SHP77 (cell line): ENCODE data around the gene DVL1.
A peak's percentile ranks its signal among the peaks of the same experiment; 100 is the strongest.

Experiments
- DNase-seq, 2 experiments: peaks; one replicate each; lab custom pipeline; 2025; lab: John Stamatoyannopoulos, UW

Gene DVL1

GRCh38 chr1:1356796-1357401 is 7.7 kb upstream of the DVL1 start:
- DNase-seq = no peak

DNA sequence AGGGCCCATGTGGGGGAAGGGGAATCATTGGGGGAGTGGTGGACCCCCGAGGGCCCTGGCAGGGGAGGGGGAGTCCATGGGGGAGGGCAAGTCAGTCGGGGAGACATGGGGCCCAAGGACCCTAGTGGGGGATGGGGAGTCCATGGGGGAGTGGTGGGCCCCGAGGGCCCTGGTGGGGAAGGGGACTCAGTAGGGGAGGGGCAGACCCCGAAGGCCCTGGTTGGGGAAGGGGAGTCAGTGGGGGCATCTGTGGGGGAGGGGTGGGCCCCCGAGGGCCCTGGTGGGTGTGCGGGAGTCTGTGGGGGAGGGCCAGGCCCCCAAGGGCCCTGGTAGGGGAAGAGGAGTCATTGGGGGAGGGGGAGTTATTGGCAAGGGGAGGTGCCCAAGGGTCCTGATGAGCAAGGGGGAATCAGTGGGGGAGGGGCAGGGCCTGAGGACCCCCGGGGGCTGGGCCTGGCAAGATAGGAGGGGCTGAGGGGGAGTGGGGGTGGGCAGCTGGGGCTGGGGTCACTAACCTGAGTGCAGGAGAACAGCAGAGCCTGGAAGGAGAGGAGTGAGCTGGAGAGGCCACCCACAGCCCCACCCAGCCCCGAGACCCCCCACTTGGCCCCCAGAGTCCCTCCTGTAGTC is 7.1 kb upstream of the DVL1 start:
- DNase-seq = no peak

DNA sequence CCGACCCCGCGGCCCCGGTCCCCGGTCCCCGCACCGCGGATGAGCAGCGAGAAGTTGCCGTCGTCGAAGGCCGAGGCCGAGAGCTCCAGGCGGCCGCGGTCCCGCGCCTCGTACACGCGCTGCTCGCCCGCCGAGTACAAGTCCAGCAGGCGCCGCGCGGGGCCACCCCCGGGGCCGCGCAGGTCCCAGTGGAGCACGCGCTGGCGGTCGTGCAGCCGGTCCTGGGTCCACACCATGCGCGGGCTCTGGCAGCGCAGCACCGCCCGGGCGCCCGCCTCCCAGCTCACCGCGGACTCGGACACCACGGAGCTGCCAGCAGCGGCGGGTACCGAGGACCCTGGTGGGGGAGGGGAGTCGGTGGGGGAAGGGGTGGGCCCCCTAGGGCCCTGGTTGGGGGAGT is 6.2 kb upstream of the DVL1 start:
- DNase-seq = no peak

DNA sequence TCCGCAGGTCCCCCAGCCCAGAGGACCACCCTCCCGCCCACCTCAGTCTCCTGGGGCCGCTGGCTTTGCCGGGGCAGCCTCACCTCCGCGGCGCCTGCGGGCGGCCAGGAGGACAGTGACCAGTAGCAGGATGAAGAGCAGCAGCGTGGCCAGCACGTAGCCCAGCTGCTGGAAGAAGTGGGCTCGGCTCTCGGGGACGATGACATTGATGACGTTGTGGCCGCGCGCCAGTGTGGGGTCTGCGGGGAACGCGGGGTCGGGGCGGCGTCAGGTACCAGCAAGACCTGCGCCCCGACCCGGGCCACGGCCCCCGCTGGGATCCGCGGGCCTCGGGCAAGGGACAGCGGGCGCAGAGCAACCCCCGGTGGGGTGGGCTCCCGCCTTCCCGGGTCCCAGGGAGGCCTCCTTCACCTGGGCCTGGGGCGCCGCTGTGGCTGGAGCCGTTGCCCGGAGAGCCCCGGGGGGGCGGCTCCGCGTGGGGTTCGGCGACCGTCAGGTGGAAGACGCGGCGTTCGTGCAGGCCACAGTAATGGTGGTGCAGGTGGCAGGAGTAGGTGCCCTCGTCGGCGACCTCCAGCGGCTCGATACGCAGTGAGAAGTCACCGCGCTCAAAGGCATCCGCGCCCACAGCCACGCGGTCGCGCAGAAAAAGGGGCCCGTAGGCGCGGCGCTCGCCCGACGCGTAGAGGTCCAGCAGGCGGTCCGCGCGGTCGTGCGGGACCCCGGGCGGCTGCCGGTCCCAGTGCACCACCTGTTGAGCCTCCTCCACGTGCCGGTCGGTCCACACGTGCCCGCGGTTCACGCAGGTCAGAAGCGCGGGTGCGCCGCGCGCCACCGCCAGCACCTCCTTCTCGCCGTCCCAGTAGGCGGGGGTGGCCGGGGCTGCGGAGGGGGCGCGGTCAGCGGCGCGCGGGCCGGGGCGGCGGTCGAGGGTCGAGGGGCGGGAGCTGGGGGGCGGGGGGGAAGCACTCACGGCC is 5.3 kb upstream of the DVL1 start:
- DNase-seq = no peak

DNA sequence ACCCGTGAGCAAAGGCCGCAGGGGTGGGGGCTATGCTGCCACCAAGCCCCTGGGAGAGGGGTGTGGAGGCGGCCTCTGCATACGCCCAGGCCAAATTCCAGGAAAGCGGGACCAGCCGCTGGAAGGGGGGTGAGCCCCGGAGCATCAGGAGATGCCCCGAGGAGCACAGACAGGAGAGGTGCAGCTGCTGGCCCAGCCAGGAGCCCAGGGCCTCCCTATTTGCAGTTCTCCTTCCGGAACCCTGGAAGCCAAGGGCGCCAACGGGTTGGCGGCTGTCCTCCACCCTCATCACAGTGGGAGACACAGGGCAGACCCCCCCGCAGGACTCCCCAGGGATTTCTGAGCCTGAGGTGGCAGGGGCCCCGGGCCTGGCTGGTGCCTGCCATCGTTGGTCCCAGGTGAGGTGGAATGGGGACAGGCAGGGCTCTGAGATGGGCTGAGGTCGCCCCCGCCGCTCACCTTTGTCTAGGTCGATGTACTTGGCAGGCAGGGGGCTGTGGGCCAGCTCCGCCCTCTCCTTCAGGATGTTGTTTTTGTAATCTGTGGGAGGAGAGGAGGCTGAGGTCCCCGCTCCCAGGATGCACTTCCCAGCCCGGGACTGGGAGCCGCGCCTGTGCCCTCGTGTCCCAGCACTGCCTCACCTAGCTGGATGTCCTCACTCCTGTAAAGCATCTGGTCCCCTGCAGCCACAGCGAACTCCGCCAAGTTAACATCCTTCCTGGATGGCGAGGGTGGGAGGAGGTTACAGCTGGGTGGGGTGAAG is 4.4 kb upstream of the DVL1 start:
- no peak for DNase-seq

- no peak for DNase-seq
Measured at GRCh38 chr1:1352786-1353388, 3.7 kb upstream of the DVL1 start.

DNA sequence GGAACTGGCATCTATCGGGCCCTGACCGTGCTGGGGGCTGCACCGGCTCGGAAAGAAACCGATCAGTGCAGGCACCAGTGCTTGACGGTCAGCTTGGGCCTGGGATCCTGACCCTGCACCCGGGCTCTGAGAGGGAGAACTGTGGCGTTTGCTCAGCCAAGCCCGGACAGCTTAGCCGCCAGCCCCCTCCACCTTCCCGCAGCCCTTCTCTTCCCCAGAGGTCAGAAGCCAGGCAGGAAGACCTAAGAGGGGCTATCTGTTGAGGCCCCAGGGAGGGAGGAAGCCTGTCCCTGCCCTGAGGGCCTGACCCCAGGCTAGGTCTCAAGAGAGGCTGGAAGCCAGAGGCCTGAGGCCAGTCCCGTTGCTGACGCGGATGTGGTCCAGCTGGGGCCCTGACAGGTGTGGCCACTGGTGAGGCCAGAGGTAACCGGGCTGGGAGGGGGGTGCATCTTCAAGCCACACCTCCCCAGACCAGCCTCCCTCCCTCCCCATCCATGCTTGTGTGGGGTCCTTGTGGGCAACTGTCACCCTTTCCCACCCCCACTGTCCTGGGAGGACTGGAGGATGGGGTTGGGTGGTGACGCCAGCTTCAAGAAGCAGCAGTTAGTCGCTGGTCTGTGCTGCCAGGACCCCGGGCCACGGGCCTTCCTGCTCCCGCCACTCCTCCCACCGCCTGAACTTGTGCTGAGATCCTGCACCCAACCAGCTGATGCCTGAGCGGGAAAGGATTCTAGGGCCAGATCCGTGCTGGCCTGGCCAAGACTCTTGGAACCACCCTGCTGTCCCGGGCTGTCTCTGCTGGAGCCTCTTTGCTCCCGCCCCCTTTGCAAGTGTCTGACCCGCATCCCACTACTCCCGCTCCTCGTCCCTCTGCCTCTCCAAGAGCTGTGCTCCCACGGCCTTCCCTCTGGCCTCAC is 2.6 kb upstream of the DVL1 start:
- DNase-seq = no peak

- no peak for DNase-seq
Measured at GRCh38 chr1:1348420-1349255, 580 bp downstream of the DVL1 start.

- DNase-seq = no peak
Measured at GRCh38 chr1:1347663-1348419, 1.4 kb downstream of the DVL1 start.

GRCh38 chr1:1347026-1347595 is 2.1 kb downstream of the DVL1 start:
- no peak for DNase-seq

- DNase-seq = no peak
Measured at GRCh38 chr1:1346501-1346890, 2.7 kb downstream of the DVL1 start.

DNA sequence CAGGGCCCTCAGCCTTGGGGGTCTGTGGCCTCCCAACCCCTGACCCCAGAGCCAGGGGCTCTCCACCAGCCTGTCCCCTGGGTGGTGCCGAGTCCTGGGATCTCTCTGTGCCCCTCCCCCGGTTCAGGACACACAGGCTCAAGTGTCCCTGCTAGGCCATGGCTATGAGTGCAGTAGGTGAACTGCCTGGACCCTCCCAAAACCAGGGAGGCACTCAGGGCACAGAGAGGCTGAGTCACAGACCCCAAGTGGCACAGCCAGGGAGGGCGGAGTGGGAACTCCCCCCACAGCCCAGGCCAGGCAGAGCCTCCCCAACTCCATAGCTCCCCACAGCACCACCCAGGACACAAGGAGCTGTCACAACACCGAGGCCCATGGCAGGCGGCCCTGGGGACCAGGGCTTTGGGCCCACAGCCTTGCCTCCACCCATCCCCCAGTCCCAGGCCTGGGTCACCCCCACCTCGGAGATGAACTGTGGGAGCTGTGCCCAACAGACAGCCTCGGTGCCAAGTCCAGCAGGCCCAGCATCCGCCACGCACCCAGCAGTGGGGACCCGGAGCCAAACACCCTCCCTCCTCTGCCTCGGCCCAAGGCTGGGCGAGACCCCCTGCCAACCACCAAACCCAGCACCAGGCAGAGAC is 3.2 kb downstream of the DVL1 start:
- DNase-seq = no peak

GRCh38 chr1:1345384-1345783 is 3.8 kb downstream of the DVL1 start:
- DNase-seq = no peak

DNA sequence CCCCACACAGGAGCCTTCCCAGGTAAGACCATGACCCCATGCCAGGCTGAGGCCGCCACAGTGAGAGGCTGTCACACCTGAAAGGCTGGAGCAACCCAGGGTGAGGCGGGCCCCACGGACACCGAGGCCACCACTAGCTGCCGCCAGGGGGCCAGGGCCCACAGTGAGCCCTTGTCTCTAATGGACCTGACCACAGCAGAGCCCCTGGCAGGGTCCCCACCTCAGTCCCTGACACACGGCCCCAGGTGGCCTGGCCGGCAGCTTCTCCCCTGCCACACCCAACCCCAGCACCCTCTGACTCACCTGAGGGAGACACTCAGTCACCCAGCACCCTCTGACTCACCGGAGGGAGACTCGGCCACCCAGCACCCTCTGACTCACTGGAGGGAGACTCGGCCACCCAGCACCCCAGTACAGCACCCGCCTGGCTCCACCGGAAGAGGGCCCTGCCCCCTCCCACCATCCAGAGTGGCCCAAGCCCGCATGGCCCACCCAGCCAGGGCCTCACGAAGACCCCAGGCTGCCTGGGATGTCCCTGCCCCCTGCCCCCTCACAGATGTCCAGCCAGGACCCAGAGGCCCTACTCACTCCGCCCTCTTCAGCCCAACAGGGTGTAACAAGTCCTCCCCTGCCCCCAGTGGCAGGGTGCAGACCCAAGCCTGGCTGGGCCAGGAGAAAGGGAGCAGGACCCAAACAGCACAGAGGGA is 4.4 kb downstream of the DVL1 start:
- DNase-seq = peak; percentile 26 to 30

GRCh38 chr1:1343811-1344421 is 5.3 kb downstream of the DVL1 start:
- no peak for DNase-seq

DNA sequence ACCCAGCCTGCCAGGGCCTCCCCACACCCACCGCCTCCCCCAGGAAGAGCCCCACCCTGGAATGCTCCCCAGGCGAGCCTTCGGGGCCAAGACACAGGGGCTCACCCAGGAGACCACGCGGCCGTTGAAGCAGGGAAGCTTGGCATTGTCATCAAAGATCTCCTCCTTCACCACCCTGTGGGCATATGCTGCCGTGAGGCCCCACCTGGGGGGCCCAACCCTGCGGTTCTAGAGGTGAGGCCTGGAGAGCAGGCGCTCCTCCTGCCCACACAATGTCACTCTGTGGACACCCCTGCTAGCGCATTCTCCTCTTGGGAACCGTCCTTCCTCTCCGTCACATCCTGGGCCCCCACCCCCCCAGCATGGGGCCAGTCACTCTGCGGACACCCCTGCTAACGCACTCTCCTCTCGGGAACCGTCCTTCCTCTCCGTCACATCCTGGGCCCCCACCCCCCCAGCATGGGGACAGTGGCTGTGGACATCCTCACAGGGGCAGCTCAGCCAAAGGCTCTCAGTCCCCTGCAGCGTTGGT is 6.6 kb downstream of the DVL1 start:
- no peak for DNase-seq

- DNase-seq = no peak
Measured at GRCh38 chr1:1342061-1342562, 7.1 kb downstream of the DVL1 start.
